HCT116 (cell line): ENCODE measurements around the gene PXMP2. TPM values are rescaled to one million over a fixed set of nuclear protein-coding genes. Genes with fewer than 3 reads are reported as not detected.

Source experiments
- ATAC-seq: fragments of 200-7000 bp; cut with Tn5 transposase; 2 replicates; pipeline ENCODE4 v1.9.1; 2020; ENCODE audit warnings: mild to moderate bottlenecking, moderate library complexity
- BruUV-seq: library from RNA; stranded (reverse); fragments of 400-500 nt; replicated peaks from 2 replicates; lab custom pipeline; 2021; lab: Mats Ljungman, UMichigan
- CTCF ChIA-PET: fragments of 300-600 bp; sonication (Branson Sonifier 250); formaldehyde crosslinking; loops from one replicate; lab custom pipeline; 2021; ENCODE audit warnings: antibody characterized with exemption; lab: Charles Lee
- POLR2A ChIA-PET: fragments of 300-600, 350-600 bp; sonication (Branson Sonifier 250); formaldehyde crosslinking; loops from one replicate; lab custom pipeline; 2021; ENCODE audit warnings: antibody characterized with exemption; lab: Charles Lee
- RAD21 ChIA-PET, 2 experiments: fragments of 300-600 bp; sonication (Branson Sonifier 250); formaldehyde crosslinking; loops; one replicate each; lab custom pipeline; 2023; ENCODE audit warnings: low total read pairs in 2 of 2; ENCODE audit not compliant: uncharacterized antibody in 2 of 2, unreplicated experiment in 2 of 2, low non-redundant PET in 1 of 2; lab: Charles Lee
- DNase-seq: peaks from one replicate; pipeline ENCODE4 v3.0.0-alpha.2; 2010; ENCODE audit warnings: low read depth, low spot score
- H2AFZ ChIP-seq: fragments of 200-600 bp; shearing (Covaris generic), sonication (generic); 2 replicates; pipeline ENCODE4 v1.6.1; 2017; ENCODE audit warnings: low read depth, mixed run types, mixed read lengths, antibody characterized with exemption, low read length; ENCODE audit not compliant: poor library complexity, severe bottlenecking
- H3K27ac ChIP-seq: 2 replicates; pipeline ENCODE4 v1.5.1; 2012; ENCODE audit warnings: low read depth, low read length
- H3K27me3 ChIP-seq: fragments of 200-600 bp; sonication (generic); 2 replicates; pipeline ENCODE4 v1.6.1; 2016; ENCODE audit warnings: mixed run types, low read length, mixed read lengths; ENCODE audit not compliant: insufficient read depth
- H3K36me3 ChIP-seq, 2 experiments: fragments of 200-500 bp in 1 of 2; fragments of 200-600 bp in 1 of 2; sonication (Bioruptor generic) in 1 of 2; sonication (generic) in 1 of 2; 2 replicates each; pipeline versions ENCODE4 v1.5.1 to v1.6.1; 2014 to 2016; ENCODE audit warnings: low read length in 2 of 2, inconsistent platforms in 1 of 2, mixed read lengths in 1 of 2, mixed run types in 1 of 2; ENCODE audit not compliant: insufficient read depth in 2 of 2, control insufficient read depth in 1 of 2
- H3K4me1 ChIP-seq, 2 experiments: fragments of 200-600 bp in 1 of 2; sonication (generic) in 1 of 2; 2 replicates each; pipeline versions ENCODE4 v1.5.1 to v1.6.1; 2012 to 2017; ENCODE audit warnings: low read length in 2 of 2, inconsistent platforms in 1 of 2, mild to moderate bottlenecking in 1 of 2, mixed read lengths in 1 of 2, mixed run types in 1 of 2, moderate library complexity in 1 of 2; ENCODE audit not compliant: insufficient read depth in 2 of 2, control insufficient read depth in 1 of 2
- H3K4me2 ChIP-seq: fragments of 200-600 bp; sonication (generic); 2 replicates; pipeline ENCODE4 v1.6.1; 2017; ENCODE audit warnings: mixed run types, low read length, mixed read lengths
- H3K4me3 ChIP-seq, 2 experiments: fragments of 200-600 bp in 1 of 2; sonication (generic) in 1 of 2; replicated peaks in 1 of 2; 2 replicates each; pipeline ENCODE4 v1.5.1; 2011 to 2016; ENCODE audit warnings: low read length in 2 of 2, control low read depth in 1 of 2, low read depth in 1 of 2, mild to moderate bottlenecking in 1 of 2, mixed read lengths in 1 of 2, mixed run types in 1 of 2
- H3K79me2 ChIP-seq: fragments of 200-600 bp; sonication (generic); 2 replicates; pipeline ENCODE4 v1.6.1; 2017; ENCODE audit warnings: mild to moderate bottlenecking, mixed run types, low read length, moderate library complexity, mixed read lengths; ENCODE audit not compliant: insufficient read depth
- H3K9ac ChIP-seq: fragments of 200-600 bp; sonication (generic); 2 replicates; pipeline ENCODE4 v1.6.1; 2016; ENCODE audit warnings: low read length, mixed read lengths
- H3K9me2 ChIP-seq: fragments of 200-600 bp; sonication (generic), shearing (Covaris generic); 2 replicates; pipeline ENCODE4 v1.6.1; 2017; ENCODE audit warnings: mixed run types, mild to moderate bottlenecking, moderate library complexity; ENCODE audit not compliant: insufficient read depth
- H3K9me3 ChIP-seq, 2 experiments: fragments of 200-500 bp in 1 of 2; fragments of 200-600 bp in 1 of 2; sonication (Bioruptor generic) in 1 of 2; sonication (generic) in 1 of 2; 2 replicates each; pipeline ENCODE4 v1.6.1; 2014 to 2017; ENCODE audit warnings: low read length in 2 of 2, mixed read lengths in 2 of 2, inconsistent platforms in 1 of 2, low read depth in 1 of 2, mild to moderate bottlenecking in 1 of 2, mixed run types in 1 of 2, moderate library complexity in 1 of 2; ENCODE audit not compliant: control insufficient read depth in 1 of 2, insufficient read depth in 1 of 2
- H4K20me1 ChIP-seq: fragments of 200-600 bp; sonication (generic), shearing (Covaris generic); 2 replicates; pipeline ENCODE4 v1.6.1; 2017; ENCODE audit warnings: mixed run types, mild to moderate bottlenecking, moderate library complexity; ENCODE audit not compliant: insufficient read depth
- ELF1 ChIP-seq: IDR thresholded peaks from 2 replicates; pipeline ENCODE4 v1.6.1; 2012; ENCODE audit warnings: low read depth, borderline replicate concordance
- EZH2 ChIP-seq: fragments of 200-600 bp; sonication (generic); IDR thresholded peaks from 2 replicates; pipeline ENCODE4 v1.6.1; 2017; ENCODE audit warnings: antibody characterized with exemption, mixed run types
- FOSL1 ChIP-seq: IDR thresholded peaks from 2 replicates; pipeline ENCODE4 v1.6.1; 2012; ENCODE audit warnings: low read depth
- JUND ChIP-seq: IDR thresholded peaks from 2 replicates; pipeline ENCODE4 v1.6.1; 2012
- POLR2A ChIP-seq: IDR thresholded peaks from 2 replicates; pipeline ENCODE4 v1.7.0; 2011; ENCODE audit warnings: borderline replicate concordance; ENCODE audit not compliant: insufficient read depth, insufficient read length; ENCODE audit errors: extremely low read depth
- POLR2AphosphoS5 ChIP-seq: IDR thresholded peaks from 2 replicates; pipeline ENCODE4 v1.6.1; 2011; ENCODE audit warnings: mild to moderate bottlenecking, low read depth, low read length, moderate library complexity
- RAD21 ChIP-seq: IDR thresholded peaks from 2 replicates; pipeline ENCODE4 v1.6.1; 2012; ENCODE audit warnings: low read depth, mild to moderate bottlenecking
- SIN3A ChIP-seq: IDR thresholded peaks from 2 replicates; pipeline ENCODE4 v1.6.1; 2012; ENCODE audit warnings: low read depth
- SRF ChIP-seq: IDR thresholded peaks from 2 replicates; pipeline ENCODE4 v1.6.1; 2012; ENCODE audit warnings: low read depth
- YY1 ChIP-seq: IDR thresholded peaks from 2 replicates; pipeline ENCODE4 v1.6.1; 2011; ENCODE audit warnings: low read length, low read depth, moderate library complexity, mild to moderate bottlenecking; ENCODE audit not compliant: insufficient replicate concordance; ENCODE audit errors: extremely low read depth
- ZFX ChIP-seq: fragments of 450-650 bp; IDR thresholded peaks from 2 replicates; pipeline ENCODE4 v1.6.1; 2017
- intact Hi-C: fragments of 100-400 bp; cut with micrococcal nuclease; formaldehyde crosslinking; loops from 2 replicates; pipeline ENCODE4 v1.10.0; 2022
- total RNA-seq: library from RNA; stranded (reverse); gene quantifications from one replicate; pipeline ENCODE4 v1.2.1, GENCODE V29; 2021; ENCODE audit not compliant: unreplicated experiment
- TF ChIP-seq, protein P1 (sequence below): IDR thresholded peaks from 2 replicates; pipeline ENCODE4 v1.6.1; 2012
- TF ChIP-seq, protein P2 (sequence below): IDR thresholded peaks from 2 replicates; pipeline ENCODE4 v1.6.1; 2012
- TF ChIP-seq, protein P3 (sequence below), 3 experiments: fragments of 200-600 bp in 1 of 3; sonication (generic) in 1 of 3; IDR thresholded peaks in 2 of 3; conservative IDR thresholded peaks in 1 of 3; 2 replicates each; pipeline ENCODE4 v1.5.1; 2012 to 2017; ENCODE audit warnings: low read depth in 2 of 3, low read length in 2 of 3, antibody characterized with exemption in 1 of 3, borderline replicate concordance in 1 of 3, control low read depth in 1 of 3, mild to moderate bottlenecking in 1 of 3, mixed read lengths in 1 of 3, mixed run types in 1 of 3, moderate library complexity in 1 of 3; ENCODE audit not compliant: insufficient read depth in 1 of 3
- TF ChIP-seq, protein P4 (sequence below): IDR thresholded peaks from 2 replicates; pipeline ENCODE4 v1.6.1; 2012; ENCODE audit warnings: low read depth
- TF ChIP-seq, protein P5 (sequence below): IDR thresholded peaks from 2 replicates; pipeline ENCODE4 v1.6.1; 2011; ENCODE audit warnings: mild to moderate bottlenecking, low read length, moderate library complexity; ENCODE audit not compliant: insufficient replicate concordance; ENCODE audit errors: extremely low read depth

PXMP2 gene
- total RNA-seq, 1 experiment from 2014 or later: 30.9 TPM

DNA sequence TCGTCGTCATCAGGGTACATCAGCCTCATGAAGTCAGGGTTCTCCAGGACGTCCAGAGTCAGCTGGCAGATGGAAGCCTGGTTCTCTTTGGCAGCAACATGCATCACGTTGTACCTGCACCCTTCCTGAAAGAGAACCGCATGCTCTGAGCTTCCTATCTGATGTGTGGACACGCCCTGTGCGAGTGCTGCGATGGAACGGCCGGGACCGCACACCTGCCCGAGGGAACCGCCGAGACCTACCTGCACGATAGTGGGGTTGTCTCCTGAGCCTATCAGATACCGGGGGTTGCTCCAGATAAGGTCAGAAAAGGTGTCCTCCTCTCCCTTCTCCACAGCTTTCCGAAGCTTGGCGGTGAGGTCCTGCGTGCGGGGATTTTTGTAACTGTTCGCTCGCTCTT, 60.5 kb downstream of the PXMP2 start:
- ChIA-PET POLR2A (no interaction called here), RAD21 (no interaction called here), CTCF (no interaction called here)
- no peak overlapping the region for H2AFZ ChIP-seq
- H3K27ac ChIP-seq: no peak overlapping the region
- H3K27me3 ChIP-seq: no peaks in the 10 kb centered on the region
- BruUV-seq: no TSS peak
- 0 out of 2 replicates have a peak, but pooled peaks cover 2% of the 10 kb centered on the region for H4K20me1 ChIP-seq
- H3K79me2 ChIP-seq: peaks cover 65% of the 10 kb centered on the region
- DNase-seq: no peak
- H3K9me2 ChIP-seq: no peaks in the 10 kb centered on the region
- no peak overlapping the region for H3K4me3 ChIP-seq
- no peak overlapping the region for H3K4me2 ChIP-seq
- peaks cover 64 to 71% of the 10 kb centered on the region in 2 experiments for H3K36me3 ChIP-seq
- intact Hi-C loops: no loop called here
- TF ChIP-seq, protein P1, sequence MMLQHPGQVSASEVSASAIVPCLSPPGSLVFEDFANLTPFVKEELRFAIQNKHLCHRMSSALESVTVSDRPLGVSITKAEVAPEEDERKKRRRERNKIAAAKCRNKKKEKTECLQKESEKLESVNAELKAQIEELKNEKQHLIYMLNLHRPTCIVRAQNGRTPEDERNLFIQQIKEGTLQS: no peak
- TF ChIP-seq SRF: no peak
- no peak for TF ChIP-seq SIN3A
- TF ChIP-seq POLR2A: no peak
- TF ChIP-seq FOSL1: no peak
- TF ChIP-seq POLR2AphosphoS5: no peak
- TF ChIP-seq, protein P2, sequence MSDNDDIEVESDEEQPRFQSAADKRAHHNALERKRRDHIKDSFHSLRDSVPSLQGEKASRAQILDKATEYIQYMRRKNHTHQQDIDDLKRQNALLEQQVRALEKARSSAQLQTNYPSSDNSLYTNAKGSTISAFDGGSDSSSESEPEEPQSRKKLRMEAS: no peak
- no peak for TF ChIP-seq YY1
- no peak for TF ChIP-seq ZFX
- no peak for TF ChIP-seq EZH2
- TF ChIP-seq, protein P3, sequence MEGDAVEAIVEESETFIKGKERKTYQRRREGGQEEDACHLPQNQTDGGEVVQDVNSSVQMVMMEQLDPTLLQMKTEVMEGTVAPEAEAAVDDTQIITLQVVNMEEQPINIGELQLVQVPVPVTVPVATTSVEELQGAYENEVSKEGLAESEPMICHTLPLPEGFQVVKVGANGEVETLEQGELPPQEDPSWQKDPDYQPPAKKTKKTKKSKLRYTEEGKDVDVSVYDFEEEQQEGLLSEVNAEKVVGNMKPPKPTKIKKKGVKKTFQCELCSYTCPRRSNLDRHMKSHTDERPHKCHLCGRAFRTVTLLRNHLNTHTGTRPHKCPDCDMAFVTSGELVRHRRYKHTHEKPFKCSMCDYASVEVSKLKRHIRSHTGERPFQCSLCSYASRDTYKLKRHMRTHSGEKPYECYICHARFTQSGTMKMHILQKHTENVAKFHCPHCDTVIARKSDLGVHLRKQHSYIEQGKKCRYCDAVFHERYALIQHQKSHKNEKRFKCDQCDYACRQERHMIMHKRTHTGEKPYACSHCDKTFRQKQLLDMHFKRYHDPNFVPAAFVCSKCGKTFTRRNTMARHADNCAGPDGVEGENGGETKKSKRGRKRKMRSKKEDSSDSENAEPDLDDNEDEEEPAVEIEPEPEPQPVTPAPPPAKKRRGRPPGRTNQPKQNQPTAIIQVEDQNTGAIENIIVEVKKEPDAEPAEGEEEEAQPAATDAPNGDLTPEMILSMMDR (IDR thresholded peaks at IDR 0.05 in 2 of 3, conservative IDR thresholded peaks at IDR 0.05 in 1 of 3; ENCODE audit: borderline replicate concordance in 1 of 3, insufficient read depth in 1 of 3, low read depth in 2 of 3, low read length in 2 of 3): no peak
- TF ChIP-seq, protein P4, sequence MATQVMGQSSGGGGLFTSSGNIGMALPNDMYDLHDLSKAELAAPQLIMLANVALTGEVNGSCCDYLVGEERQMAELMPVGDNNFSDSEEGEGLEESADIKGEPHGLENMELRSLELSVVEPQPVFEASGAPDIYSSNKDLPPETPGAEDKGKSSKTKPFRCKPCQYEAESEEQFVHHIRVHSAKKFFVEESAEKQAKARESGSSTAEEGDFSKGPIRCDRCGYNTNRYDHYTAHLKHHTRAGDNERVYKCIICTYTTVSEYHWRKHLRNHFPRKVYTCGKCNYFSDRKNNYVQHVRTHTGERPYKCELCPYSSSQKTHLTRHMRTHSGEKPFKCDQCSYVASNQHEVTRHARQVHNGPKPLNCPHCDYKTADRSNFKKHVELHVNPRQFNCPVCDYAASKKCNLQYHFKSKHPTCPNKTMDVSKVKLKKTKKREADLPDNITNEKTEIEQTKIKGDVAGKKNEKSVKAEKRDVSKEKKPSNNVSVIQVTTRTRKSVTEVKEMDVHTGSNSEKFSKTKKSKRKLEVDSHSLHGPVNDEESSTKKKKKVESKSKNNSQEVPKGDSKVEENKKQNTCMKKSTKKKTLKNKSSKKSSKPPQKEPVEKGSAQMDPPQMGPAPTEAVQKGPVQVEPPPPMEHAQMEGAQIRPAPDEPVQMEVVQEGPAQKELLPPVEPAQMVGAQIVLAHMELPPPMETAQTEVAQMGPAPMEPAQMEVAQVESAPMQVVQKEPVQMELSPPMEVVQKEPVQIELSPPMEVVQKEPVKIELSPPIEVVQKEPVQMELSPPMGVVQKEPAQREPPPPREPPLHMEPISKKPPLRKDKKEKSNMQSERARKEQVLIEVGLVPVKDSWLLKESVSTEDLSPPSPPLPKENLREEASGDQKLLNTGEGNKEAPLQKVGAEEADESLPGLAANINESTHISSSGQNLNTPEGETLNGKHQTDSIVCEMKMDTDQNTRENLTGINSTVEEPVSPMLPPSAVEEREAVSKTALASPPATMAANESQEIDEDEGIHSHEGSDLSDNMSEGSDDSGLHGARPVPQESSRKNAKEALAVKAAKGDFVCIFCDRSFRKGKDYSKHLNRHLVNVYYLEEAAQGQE: no peak
- TF ChIP-seq RAD21: no peak
- TF ChIP-seq ELF1: no peak
- TF ChIP-seq JUND: no peak
- TF ChIP-seq, protein P5, sequence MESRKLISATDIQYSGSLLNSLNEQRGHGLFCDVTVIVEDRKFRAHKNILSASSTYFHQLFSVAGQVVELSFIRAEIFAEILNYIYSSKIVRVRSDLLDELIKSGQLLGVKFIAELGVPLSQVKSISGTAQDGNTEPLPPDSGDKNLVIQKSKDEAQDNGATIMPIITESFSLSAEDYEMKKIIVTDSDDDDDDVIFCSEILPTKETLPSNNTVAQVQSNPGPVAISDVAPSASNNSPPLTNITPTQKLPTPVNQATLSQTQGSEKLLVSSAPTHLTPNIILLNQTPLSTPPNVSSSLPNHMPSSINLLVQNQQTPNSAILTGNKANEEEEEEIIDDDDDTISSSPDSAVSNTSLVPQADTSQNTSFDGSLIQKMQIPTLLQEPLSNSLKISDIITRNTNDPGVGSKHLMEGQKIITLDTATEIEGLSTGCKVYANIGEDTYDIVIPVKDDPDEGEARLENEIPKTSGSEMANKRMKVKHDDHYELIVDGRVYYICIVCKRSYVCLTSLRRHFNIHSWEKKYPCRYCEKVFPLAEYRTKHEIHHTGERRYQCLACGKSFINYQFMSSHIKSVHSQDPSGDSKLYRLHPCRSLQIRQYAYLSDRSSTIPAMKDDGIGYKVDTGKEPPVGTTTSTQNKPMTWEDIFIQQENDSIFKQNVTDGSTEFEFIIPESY: no peak
- no peaks in the 10 kb centered on the region for H3K4me1 ChIP-seq
- no peak for ATAC-seq
- no peak overlapping the region for H3K9ac ChIP-seq
- no peaks in the 10 kb centered on the region for H3K9me3 ChIP-seq
